K562 (cell line): ENCODE data around the gene SH3BP5L. TPM values are rescaled to one million over a fixed set of nuclear protein-coding genes. Genes with fewer than 3 reads are reported as not detected.

ENCODE experiments used
- BRD9 ChIP-seq: fragments of 450-650 bp; IDR thresholded peaks from 2 replicates; pipeline ENCODE4 v1.6.1; 2018; ENCODE audit warnings: low read depth; ENCODE audit not compliant: partially characterized antibody
- COPS2 ChIP-seq: fragments of 450-650 bp; conservative IDR thresholded peaks from 2 replicates; pipeline ENCODE4 v1.6.1; 2016; ENCODE audit warnings: mild to moderate bottlenecking, moderate library complexity
- EGR1 ChIP-seq: fragments of 450-650 bp; conservative IDR thresholded peaks from 2 replicates; pipeline ENCODE4 v1.6.1; 2017; ENCODE audit warnings: mild to moderate bottlenecking
- GTF3C2 ChIP-seq: IDR thresholded peaks from 3 replicates; pipeline ENCODE4 v1.6.1; 2011; ENCODE audit warnings: borderline replicate concordance, mild to moderate bottlenecking, moderate library complexity; ENCODE audit not compliant: insufficient read length; ENCODE audit errors: extremely low read depth
- JUN ChIP-seq, 2 experiments: sonication (generic) in 1 of 2; formaldehyde crosslinking in 1 of 2; IDR thresholded peaks; 2 replicates each; pipeline versions ENCODE4 v1.6.1 to v1.8.0; 2012 to 2022; ENCODE audit warnings: borderline replicate concordance in 2 of 2, mild to moderate bottlenecking in 2 of 2, improper control_type of control experiment in 1 of 2, low read depth in 1 of 2, low read length in 1 of 2, missing genetic modification reagents in 1 of 2
- MEF2A ChIP-seq: IDR thresholded peaks from 2 replicates; pipeline ENCODE4 v1.6.1; 2011; ENCODE audit warnings: low read depth, mild to moderate bottlenecking, low read length, moderate library complexity; ENCODE audit not compliant: control insufficient read depth
- RNF219 ChIP-seq: fragments of 250-450 bp; sonication (Bioruptor Pico); IDR thresholded peaks from 2 replicates; pipeline ENCODE4 v1.5.0; 2022; ENCODE audit warnings: mild to moderate bottlenecking
- SFPQ ChIP-seq: fragments of 200-400 bp; formaldehyde crosslinking; IDR thresholded peaks from 2 replicates; pipeline ENCODE4 v1.6.1; 2017; ENCODE audit warnings: mild to moderate bottlenecking, low read depth, low read length, moderate library complexity
- SIRT6 ChIP-seq: IDR thresholded peaks from one replicate; pipeline ENCODE4 v1.6.1; 2012; ENCODE audit warnings: low read depth, mild to moderate bottlenecking, control low read depth, inconsistent platforms, low read length, moderate library complexity
- THRA ChIP-seq: fragments of 450-650 bp; IDR thresholded peaks from 2 replicates; pipeline ENCODE4 v1.6.1; 2017; ENCODE audit warnings: mild to moderate bottlenecking, moderate library complexity
- ZFPM2 ChIP-seq: fragments of 250-450 bp; sonication (Bioruptor Pico); IDR thresholded peaks from 2 replicates; pipeline ENCODE4 v1.5.1; 2022; ENCODE audit warnings: mild to moderate bottlenecking
- ZKSCAN3 ChIP-seq: fragments of 250-450 bp; sonication (Bioruptor Pico); IDR thresholded peaks from 2 replicates; pipeline ENCODE4 v1.4.0; 2020
- ZMIZ1 ChIP-seq, 2 experiments: fragments of 150-350 bp in 1 of 2; IDR thresholded peaks; 2 replicates each; pipeline ENCODE4 v1.6.1; 2012 to 2016; ENCODE audit warnings: low read depth in 2 of 2, low read length in 2 of 2, mild to moderate bottlenecking in 1 of 2, moderate library complexity in 1 of 2
- ZNF274 ChIP-seq: IDR thresholded peaks from 2 replicates; pipeline ENCODE4 v1.6.1; 2011; ENCODE audit warnings: low read depth, mild to moderate bottlenecking, low read length, moderate library complexity, borderline replicate concordance
- polyA plus RNA-seq, 8 experiments: library from polyadenylated mRNA; depleted of rRNA in 4 of 8; stranded (reverse) in 5 of 8; unstranded in 3 of 8; fragments of >200 nt; fragmentation: Nextera tagmentation in 2 of 8; fragmentation: Illumina TruSeq in 1 of 8; extraction: Ambion mirVana in 2 of 8; extraction: Trizol in 1 of 8; gene quantifications; 2 replicates each; pipeline versions ENCODE4 v1.2.1 to v1.2.3, GENCODE V29; 2011 to 2014; ENCODE audit warnings: inconsistent platforms in 1 of 8, missing spikeins in 1 of 8
- total RNA-seq, 7 experiments: library from RNA; depleted of rRNA in 6 of 7; stranded (reverse); fragments of >200 nt in 6 of 7; fragmentation: Illumina TruSeq in 2 of 7; extraction: Trizol in 2 of 7; gene quantifications; 2 replicates each; pipeline versions ENCODE4 v1.2.1 to v1.2.3, GENCODE V29; 2011 to 2021; ENCODE audit warnings: low replicate concordance in 1 of 7

SH3BP5L gene
- total and polyA plus RNA-seq, 9 of the 15 experiments (the other 6 are each of a cell fraction or from before 2014, with no cell fraction given): 1.9 to 26.5 (median 15.8) TPM

GRCh38 chr1:248872752-248873408 lies 47.2 kb upstream of the SH3BP5L start (continued):
- TF ChIP-seq RNF219 (no peak), COPS2 (no peak), SFPQ (no peak), EGR1 (peak; percentile 93), MEF2A (0 out of 2 replicates have a peak, but pooled peaks have one; percentile 33), BRD9 (no peak), THRA (no peak), GTF3C2 (peak; percentile 36), ZFPM2 (CRISPR knock-in tag) (no peak), ZNF274 (no peak), ZKSCAN3 (no peak), JUN (IDR thresholded peaks at IDR 0.05; ENCODE audit: borderline replicate concordance, low read depth, low read length) (no peak), JUN (CRISPR knock-in tag; IDR thresholded peaks at IDR 0.05; ENCODE audit: borderline replicate concordance) (no peak), SIRT6 (no peak), ZMIZ1 (IDR thresholded peaks at IDR 0.05; ENCODE audit: low read depth in 2 of 2, low read length in 2 of 2) (no peak)
